Fibroblast of villous mesenchyme (primary cell): ENCODE results near the gene XPO1. TPM values are rescaled to one million over a fixed set of nuclear protein-coding genes. Genes with fewer than 3 reads are reported as not detected.
"Not testable (repeated sequence)": the region's sequence is repeated elsewhere in the genome, so short reads cannot be mapped to it uniquely, and the experiment has no call there.

Source experiments
- DNase-seq: peaks from one replicate; pipeline ENCODE4 v3.0.0-alpha.2; 2010; ENCODE audit warnings: low read depth
- H3K4me3 ChIP-seq: 2 replicates; pipeline ENCODE4 v1.5.1; 2011; ENCODE audit warnings: low read depth, mild to moderate bottlenecking, low read length
- CTCF ChIP-seq: IDR thresholded peaks from 2 replicates; pipeline ENCODE4 v1.5.1; 2012; ENCODE audit warnings: low read depth, mild to moderate bottlenecking, low read length; ENCODE audit not compliant: insufficient read depth
- total RNA-seq: library from RNA; depleted of rRNA; stranded (reverse); fragments of >200 nt; gene quantifications from 2 replicates; pipeline ENCODE4 v1.2.3, GENCODE V29; 2012

XPO1 gene
- total RNA-seq, 1 donor, result 282 TPM

GRCh38 chr2:61562615-61563014 is 24.5 kb upstream of the XPO1 start:
- no peak overlapping the region for H3K4me3 ChIP-seq
- DNase-seq, result no peak
- no peak for TF ChIP-seq CTCF

GRCh38 chr2:61558160-61558559 is 20.0 kb upstream of the XPO1 start:
- H3K4me3 ChIP-seq, result no peak overlapping the region
- no peak for DNase-seq
- no peak for TF ChIP-seq CTCF

- no peak overlapping the region for H3K4me3 ChIP-seq
- no peak for TF ChIP-seq CTCF
- no peak for DNase-seq
These were observed 19.2 kb upstream of the XPO1 start for GRCh38 chr2:61557381-61557780.

- no peak for DNase-seq
- TF ChIP-seq CTCF, result no peak
- no peak overlapping the region for H3K4me3 ChIP-seq
These were observed 16.4 kb upstream of the XPO1 start for GRCh38 chr2:61554604-61555003.

GRCh38 chr2:61550375-61551209 is 12.4 kb upstream of the XPO1 start:
- TF ChIP-seq CTCF, result no peak

GRCh38 chr2:61549546-61549945 is 11.4 kb upstream of the XPO1 start:
- no peak for TF ChIP-seq CTCF
- H3K4me3 ChIP-seq, result no peak overlapping the region
- no peak for DNase-seq

More at GRCh38 chr2:61550375-61551209, 12.4 kb upstream of the XPO1 start:
- DNase-seq, result no peak
- H3K4me3 ChIP-seq, result no peak overlapping the region

GRCh38 chr2:61543062-61543461 is 4.9 kb upstream of the XPO1 start:
- DNase-seq, result no peak
- H3K4me3 ChIP-seq, result no peak overlapping the region
- no peak for TF ChIP-seq CTCF

GRCh38 chr2:61540167-61540566 is 2.0 kb upstream of the XPO1 start:
- not testable (repeated sequence) for DNase-seq, H3K4me3 ChIP-seq
